WTC11 (cell line): Measurements from ENCODE around the gene PIEZO1. TPM values are rescaled to one million over a fixed set of nuclear protein-coding genes. Genes with fewer than 3 reads are reported as not detected.

ENCODE experiments used
- ATAC-seq: fragments of 200-7000 bp; cut with Tn5 transposase; 2 replicates; pipeline ENCODE4 v1.10.0; 2021; ENCODE audit warnings: mild to moderate bottlenecking, moderate library complexity
- CTCF ChIA-PET: fragments of 300-600 bp; sonication (Branson Sonifier 250); formaldehyde crosslinking; loops from one replicate; lab custom pipeline; 2021; ENCODE audit warnings: antibody characterized with exemption; lab: Charles Lee
- POLR2A ChIA-PET: fragments of 350-600 bp; sonication (Branson Sonifier 250); formaldehyde crosslinking; loops from one replicate; lab custom pipeline; 2021; ENCODE audit warnings: antibody characterized with exemption; lab: Charles Lee
- DNase-seq: peaks from one replicate; pipeline ENCODE4 v3.0.0; 2021; ENCODE audit warnings: low spot score
- H3K27ac Mint-ChIP-seq: 2 replicates; pipeline ENCODE4 v1.8.0; 2021; ENCODE audit warnings: mixed read lengths
- H3K27me3 Mint-ChIP-seq: 2 replicates; pipeline ENCODE4 v1.8.0; 2021; ENCODE audit warnings: low read depth, mild to moderate bottlenecking, moderate library complexity, mixed read lengths
- H3K36me3 Mint-ChIP-seq: 2 replicates; pipeline ENCODE4 v1.8.0; 2021; ENCODE audit warnings: mixed read lengths
- H3K4me1 Mint-ChIP-seq: 2 replicates; pipeline ENCODE4 v1.8.0; 2022; ENCODE audit warnings: mixed read lengths
- H3K4me3 Mint-ChIP-seq: 2 replicates; pipeline ENCODE4 v1.8.0; 2021; ENCODE audit warnings: mild to moderate bottlenecking, moderate library complexity, mixed read lengths
- H3K9me3 Mint-ChIP-seq: 2 replicates; pipeline ENCODE4 v1.8.0; 2021; ENCODE audit warnings: mixed read lengths
- ATF1 ChIP-seq: sonication (generic); formaldehyde crosslinking; IDR thresholded peaks from 2 replicates; pipeline ENCODE4 v1.8.1; 2023; ENCODE audit warnings: mild to moderate bottlenecking, moderate library complexity, missing genetic modification reagents
- E2F5 ChIP-seq: sonication (generic); formaldehyde crosslinking; IDR thresholded peaks from 2 replicates; pipeline ENCODE4 v1.8.1; 2022; ENCODE audit warnings: mild to moderate bottlenecking, moderate library complexity, missing genetic modification reagents
- ETV6 ChIP-seq: sonication (generic); formaldehyde crosslinking; IDR thresholded peaks from 2 replicates; pipeline ENCODE4 v1.8.1; 2022; ENCODE audit warnings: mild to moderate bottlenecking, missing genetic modification reagents
- FOXP1 ChIP-seq: sonication (generic); formaldehyde crosslinking; IDR thresholded peaks from 2 replicates; pipeline ENCODE4 v1.8.0; 2022; ENCODE audit warnings: missing genetic modification reagents, mild to moderate bottlenecking, moderate library complexity, borderline replicate concordance
- FOXP4 ChIP-seq: sonication (generic); formaldehyde crosslinking; IDR thresholded peaks from 2 replicates; pipeline ENCODE4 v1.8.0; 2022; ENCODE audit warnings: mild to moderate bottlenecking, missing genetic modification reagents
- GTF2I ChIP-seq: fragments of 250-450 bp; sonication (Bioruptor Pico); conservative IDR thresholded peaks from 2 replicates; pipeline ENCODE4 v1.4.0; 2021; ENCODE audit warnings: mild to moderate bottlenecking
- HMGA2 ChIP-seq: fragments of 250-450 bp; sonication (Bioruptor Pico); IDR thresholded peaks from 2 replicates; pipeline ENCODE4 v1.4.0; 2021; ENCODE audit warnings: mild to moderate bottlenecking, moderate library complexity
- IRF1 ChIP-seq: sonication (generic); formaldehyde crosslinking; IDR thresholded peaks from 2 replicates; pipeline ENCODE4 v1.8.0; 2023; ENCODE audit warnings: missing genetic modification reagents
- NR1H2 ChIP-seq: sonication (generic); formaldehyde crosslinking; IDR thresholded peaks from 2 replicates; pipeline ENCODE4 v1.9.0; 2021; ENCODE audit warnings: mild to moderate bottlenecking, moderate library complexity, missing genetic modification reagents
- NR2C2 ChIP-seq: sonication (generic); formaldehyde crosslinking; IDR thresholded peaks from 2 replicates; pipeline ENCODE4 v1.8.0; 2022; ENCODE audit warnings: mild to moderate bottlenecking, missing genetic modification reagents
- NR3C1 ChIP-seq: sonication (generic); formaldehyde crosslinking; conservative IDR thresholded peaks from 2 replicates; pipeline ENCODE4 v1.8.1; 2023; ENCODE audit warnings: low read depth, mild to moderate bottlenecking, missing genetic modification reagents
- OVOL2 ChIP-seq: fragments of 250-450 bp; sonication (Bioruptor Pico); IDR thresholded peaks from 2 replicates; pipeline ENCODE4 v1.9.0; 2021; ENCODE audit warnings: mild to moderate bottlenecking, borderline replicate concordance
- SMAD4 ChIP-seq: sonication (generic); formaldehyde crosslinking; IDR thresholded peaks from 2 replicates; pipeline ENCODE4 v1.8.0; 2022; ENCODE audit warnings: mild to moderate bottlenecking, missing genetic modification reagents
- ZNF425 ChIP-seq: fragments of 250-450 bp; sonication (Bioruptor Pico); conservative IDR thresholded peaks from 2 replicates; pipeline ENCODE4 v1.9.0; 2021; ENCODE audit warnings: mild to moderate bottlenecking
- total RNA-seq: library from RNA; stranded (reverse); gene quantifications from 3 replicates; pipeline ENCODE4 v1.2.3, GENCODE V29; 2021
- TF ChIP-seq, protein P1 (sequence below): sonication (generic); formaldehyde crosslinking; IDR thresholded peaks from 2 replicates; pipeline ENCODE4 v1.8.0; 2022; ENCODE audit warnings: mild to moderate bottlenecking, missing genetic modification reagents
- TF ChIP-seq, protein P2 (sequence below): fragments of 250-450 bp; sonication (Bioruptor Pico); IDR thresholded peaks from 2 replicates; pipeline ENCODE4 v1.8.0; 2021; ENCODE audit warnings: mild to moderate bottlenecking
- TF ChIP-seq, protein P3 (sequence below): sonication (generic); formaldehyde crosslinking; IDR thresholded peaks from 2 replicates; pipeline ENCODE4 v1.8.1; 2022; ENCODE audit warnings: mild to moderate bottlenecking, missing genetic modification reagents, moderate library complexity, borderline replicate concordance
- TF ChIP-seq, protein P4 (sequence below): sonication (generic); formaldehyde crosslinking; IDR thresholded peaks from 2 replicates; pipeline ENCODE4 v1.8.1; 2022; ENCODE audit warnings: missing genetic modification reagents, borderline replicate concordance
- TF ChIP-seq, protein P5 (sequence below): sonication (generic); formaldehyde crosslinking; conservative IDR thresholded peaks from 2 replicates; pipeline ENCODE4 v1.8.1; 2023; ENCODE audit warnings: mild to moderate bottlenecking, low read depth, missing genetic modification reagents, moderate library complexity
- TF ChIP-seq, protein P6 (sequence below): sonication (generic); formaldehyde crosslinking; IDR thresholded peaks from 2 replicates; pipeline ENCODE4 v1.8.0; 2023; ENCODE audit warnings: mild to moderate bottlenecking, missing genetic modification reagents

PIEZO1 gene
- total RNA-seq, 1 experiment from 2014 or later: 71.3 TPM

GRCh38 chr16:88796278-88796677 is 11.3 kb upstream of the PIEZO1 start:
- ChIA-PET POLR2A (no interaction called here), CTCF (interaction anchor here (0.9 to 2.6 kb wide), 2 partner anchors 32 to 59 kb away, joined by 4 to 13 read pairs; no protein-coding TSS in a partner anchor)
- no peaks in the 10 kb centered on the region for H3K9me3 Mint-ChIP-seq
- ATAC-seq (no peak), DNase-seq (no peak)
- no peak overlapping the region for H3K4me3 Mint-ChIP-seq
- TF ChIP-seq, protein P1, sequence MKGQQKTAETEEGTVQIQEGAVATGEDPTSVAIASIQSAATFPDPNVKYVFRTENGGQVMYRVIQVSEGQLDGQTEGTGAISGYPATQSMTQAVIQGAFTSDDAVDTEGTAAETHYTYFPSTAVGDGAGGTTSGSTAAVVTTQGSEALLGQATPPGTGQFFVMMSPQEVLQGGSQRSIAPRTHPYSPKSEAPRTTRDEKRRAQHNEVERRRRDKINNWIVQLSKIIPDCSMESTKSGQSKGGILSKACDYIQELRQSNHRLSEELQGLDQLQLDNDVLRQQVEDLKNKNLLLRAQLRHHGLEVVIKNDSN (CRISPR knock-in tag): no peak
- TF ChIP-seq NR1H2 (CRISPR knock-in tag) (no peak), OVOL2 (CRISPR knock-in tag) (no peak), NR3C1 (CRISPR knock-in tag) (no peak), ZNF425 (no peak), E2F5 (no peak), FOXP4 (CRISPR knock-in tag) (no peak), FOXP1 (CRISPR knock-in tag) (no peak), ETV6 (CRISPR knock-in tag) (no peak), GTF2I (CRISPR knock-in tag) (no peak), ATF1 (no peak), SMAD4 (no peak), HMGA2 (CRISPR knock-in tag) (no peak), NR2C2 (CRISPR knock-in tag) (no peak), IRF1 (CRISPR knock-in tag) (no peak)
- TF ChIP-seq, protein P2, sequence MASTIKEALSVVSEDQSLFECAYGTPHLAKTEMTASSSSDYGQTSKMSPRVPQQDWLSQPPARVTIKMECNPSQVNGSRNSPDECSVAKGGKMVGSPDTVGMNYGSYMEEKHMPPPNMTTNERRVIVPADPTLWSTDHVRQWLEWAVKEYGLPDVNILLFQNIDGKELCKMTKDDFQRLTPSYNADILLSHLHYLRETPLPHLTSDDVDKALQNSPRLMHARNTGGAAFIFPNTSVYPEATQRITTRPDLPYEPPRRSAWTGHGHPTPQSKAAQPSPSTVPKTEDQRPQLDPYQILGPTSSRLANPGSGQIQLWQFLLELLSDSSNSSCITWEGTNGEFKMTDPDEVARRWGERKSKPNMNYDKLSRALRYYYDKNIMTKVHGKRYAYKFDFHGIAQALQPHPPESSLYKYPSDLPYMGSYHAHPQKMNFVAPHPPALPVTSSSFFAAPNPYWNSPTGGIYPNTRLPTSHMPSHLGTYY (CRISPR knock-in tag): no peak
- TF ChIP-seq, protein P3, sequence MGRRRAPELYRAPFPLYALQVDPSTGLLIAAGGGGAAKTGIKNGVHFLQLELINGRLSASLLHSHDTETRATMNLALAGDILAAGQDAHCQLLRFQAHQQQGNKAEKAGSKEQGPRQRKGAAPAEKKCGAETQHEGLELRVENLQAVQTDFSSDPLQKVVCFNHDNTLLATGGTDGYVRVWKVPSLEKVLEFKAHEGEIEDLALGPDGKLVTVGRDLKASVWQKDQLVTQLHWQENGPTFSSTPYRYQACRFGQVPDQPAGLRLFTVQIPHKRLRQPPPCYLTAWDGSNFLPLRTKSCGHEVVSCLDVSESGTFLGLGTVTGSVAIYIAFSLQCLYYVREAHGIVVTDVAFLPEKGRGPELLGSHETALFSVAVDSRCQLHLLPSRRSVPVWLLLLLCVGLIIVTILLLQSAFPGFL (CRISPR knock-in tag): no peak
- TF ChIP-seq, protein P4, sequence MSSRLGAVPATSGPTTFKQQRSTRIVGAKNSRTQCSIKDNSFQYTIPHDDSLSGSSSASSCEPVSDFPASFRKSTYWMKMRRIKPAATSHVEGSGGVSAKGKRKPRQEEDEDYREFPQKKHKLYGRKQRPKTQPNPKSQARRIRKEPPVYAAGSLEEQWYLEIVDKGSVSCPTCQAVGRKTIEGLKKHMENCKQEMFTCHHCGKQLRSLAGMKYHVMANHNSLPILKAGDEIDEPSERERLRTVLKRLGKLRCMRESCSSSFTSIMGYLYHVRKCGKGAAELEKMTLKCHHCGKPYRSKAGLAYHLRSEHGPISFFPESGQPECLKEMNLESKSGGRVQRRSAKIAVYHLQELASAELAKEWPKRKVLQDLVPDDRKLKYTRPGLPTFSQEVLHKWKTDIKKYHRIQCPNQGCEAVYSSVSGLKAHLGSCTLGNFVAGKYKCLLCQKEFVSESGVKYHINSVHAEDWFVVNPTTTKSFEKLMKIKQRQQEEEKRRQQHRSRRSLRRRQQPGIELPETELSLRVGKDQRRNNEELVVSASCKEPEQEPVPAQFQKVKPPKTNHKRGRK (CRISPR knock-in tag): no peak
- TF ChIP-seq, protein P5, sequence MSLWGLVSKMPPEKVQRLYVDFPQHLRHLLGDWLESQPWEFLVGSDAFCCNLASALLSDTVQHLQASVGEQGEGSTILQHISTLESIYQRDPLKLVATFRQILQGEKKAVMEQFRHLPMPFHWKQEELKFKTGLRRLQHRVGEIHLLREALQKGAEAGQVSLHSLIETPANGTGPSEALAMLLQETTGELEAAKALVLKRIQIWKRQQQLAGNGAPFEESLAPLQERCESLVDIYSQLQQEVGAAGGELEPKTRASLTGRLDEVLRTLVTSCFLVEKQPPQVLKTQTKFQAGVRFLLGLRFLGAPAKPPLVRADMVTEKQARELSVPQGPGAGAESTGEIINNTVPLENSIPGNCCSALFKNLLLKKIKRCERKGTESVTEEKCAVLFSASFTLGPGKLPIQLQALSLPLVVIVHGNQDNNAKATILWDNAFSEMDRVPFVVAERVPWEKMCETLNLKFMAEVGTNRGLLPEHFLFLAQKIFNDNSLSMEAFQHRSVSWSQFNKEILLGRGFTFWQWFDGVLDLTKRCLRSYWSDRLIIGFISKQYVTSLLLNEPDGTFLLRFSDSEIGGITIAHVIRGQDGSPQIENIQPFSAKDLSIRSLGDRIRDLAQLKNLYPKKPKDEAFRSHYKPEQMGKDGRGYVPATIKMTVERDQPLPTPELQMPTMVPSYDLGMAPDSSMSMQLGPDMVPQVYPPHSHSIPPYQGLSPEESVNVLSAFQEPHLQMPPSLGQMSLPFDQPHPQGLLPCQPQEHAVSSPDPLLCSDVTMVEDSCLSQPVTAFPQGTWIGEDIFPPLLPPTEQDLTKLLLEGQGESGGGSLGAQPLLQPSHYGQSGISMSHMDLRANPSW (CRISPR knock-in tag): no peak
- TF ChIP-seq, protein P6, sequence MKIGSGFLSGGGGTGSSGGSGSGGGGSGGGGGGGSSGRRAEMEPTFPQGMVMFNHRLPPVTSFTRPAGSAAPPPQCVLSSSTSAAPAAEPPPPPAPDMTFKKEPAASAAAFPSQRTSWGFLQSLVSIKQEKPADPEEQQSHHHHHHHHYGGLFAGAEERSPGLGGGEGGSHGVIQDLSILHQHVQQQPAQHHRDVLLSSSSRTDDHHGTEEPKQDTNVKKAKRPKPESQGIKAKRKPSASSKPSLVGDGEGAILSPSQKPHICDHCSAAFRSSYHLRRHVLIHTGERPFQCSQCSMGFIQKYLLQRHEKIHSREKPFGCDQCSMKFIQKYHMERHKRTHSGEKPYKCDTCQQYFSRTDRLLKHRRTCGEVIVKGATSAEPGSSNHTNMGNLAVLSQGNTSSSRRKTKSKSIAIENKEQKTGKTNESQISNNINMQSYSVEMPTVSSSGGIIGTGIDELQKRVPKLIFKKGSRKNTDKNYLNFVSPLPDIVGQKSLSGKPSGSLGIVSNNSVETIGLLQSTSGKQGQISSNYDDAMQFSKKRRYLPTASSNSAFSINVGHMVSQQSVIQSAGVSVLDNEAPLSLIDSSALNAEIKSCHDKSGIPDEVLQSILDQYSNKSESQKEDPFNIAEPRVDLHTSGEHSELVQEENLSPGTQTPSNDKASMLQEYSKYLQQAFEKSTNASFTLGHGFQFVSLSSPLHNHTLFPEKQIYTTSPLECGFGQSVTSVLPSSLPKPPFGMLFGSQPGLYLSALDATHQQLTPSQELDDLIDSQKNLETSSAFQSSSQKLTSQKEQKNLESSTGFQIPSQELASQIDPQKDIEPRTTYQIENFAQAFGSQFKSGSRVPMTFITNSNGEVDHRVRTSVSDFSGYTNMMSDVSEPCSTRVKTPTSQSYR (CRISPR knock-in tag): no peak
- peaks cover 13% of the 10 kb centered on the region; the same call in 1 of the 2 replicates for H3K4me1 Mint-ChIP-seq
- no peaks in the 10 kb centered on the region for H3K27me3 Mint-ChIP-seq
- no peak overlapping the region for H3K27ac Mint-ChIP-seq
- no peaks in the 10 kb centered on the region for H3K36me3 Mint-ChIP-seq
